Endothelial cell of umbilical vein (primary cell): ENCODE data around the gene VPS52. TPM values are rescaled to one million over a fixed set of nuclear protein-coding genes. Genes with fewer than 3 reads are reported as not detected.

Source experiments
- BruUV-seq: library from RNA; stranded (reverse); fragments of 400-500 nt; replicated peaks from 2 replicates; lab custom pipeline; 2021; lab: Mats Ljungman, UMichigan
- CTCF ChIA-PET: fragments of 300-600, 350-600 bp; sonication (Branson Sonifier 250); formaldehyde crosslinking; loops from one replicate; lab custom pipeline; 2021; ENCODE audit warnings: antibody characterized with exemption, inconsistent platforms; lab: Charles Lee
- POLR2A ChIA-PET: fragments of 300-600, 350-600 bp; sonication (Branson Sonifier 250); formaldehyde crosslinking; loops from one replicate; lab custom pipeline; 2021; ENCODE audit warnings: antibody characterized with exemption, inconsistent platforms; lab: Charles Lee
- DNase-seq: peaks from one replicate; pipeline ENCODE4 v3.0.0-alpha.2; 2011; ENCODE audit warnings: low read depth, low spot score
- FAIRE-seq: peaks from 2 replicates; lab custom pipeline; 2011; peaks lifted over from hg19 to GRCh38; lab: Jason Lieb, UNC
- H2AFZ ChIP-seq: 2 replicates; pipeline ENCODE4 v1.6.0; 2012; ENCODE audit warnings: low read depth, low read length, control low read depth, inconsistent platforms
- H3K27ac ChIP-seq: 2 replicates; pipeline ENCODE4 v1.5.1; 2011; ENCODE audit warnings: low read depth, mild to moderate bottlenecking, control low read depth, low read length, moderate library complexity; ENCODE audit not compliant: insufficient read depth
- H3K27me3 ChIP-seq, 2 experiments: 2 replicates each; pipeline versions ENCODE4 v1.6.0 to v1.6.1; 2011; ENCODE audit warnings: low read length in 2 of 2, mixed read lengths in 1 of 2; ENCODE audit not compliant: control insufficient read depth in 2 of 2, insufficient read depth in 2 of 2
- H3K36me3 ChIP-seq, 2 experiments: 2 replicates in 1 of 2; 3 replicates in 1 of 2; pipeline ENCODE4 v1.5.1; 2011; ENCODE audit warnings: low read length in 2 of 2, mild to moderate bottlenecking in 1 of 2, moderate library complexity in 1 of 2; ENCODE audit not compliant: control insufficient read depth in 2 of 2, insufficient read depth in 2 of 2; ENCODE audit errors: extremely low read depth in 1 of 2
- H3K4me1 ChIP-seq: 3 replicates; pipeline ENCODE4 v1.5.1; 2011; ENCODE audit warnings: mild to moderate bottlenecking, low read length; ENCODE audit not compliant: control insufficient read depth, insufficient read depth; ENCODE audit errors: extremely low read depth
- H3K4me2 ChIP-seq: 2 replicates; pipeline ENCODE4 v1.6.1; 2011; ENCODE audit warnings: low read length, control low read depth, mixed read lengths; ENCODE audit not compliant: insufficient read depth
- H3K4me3 ChIP-seq, 3 experiments: fragments of 200-600 bp in 1 of 3; sonication (generic), shearing (Covaris generic) in 1 of 3; replicated peaks in 1 of 3; 2 replicates each; pipeline ENCODE4 v1.5.1; 2011 to 2016; ENCODE audit warnings: control low read depth in 3 of 3, low read length in 3 of 3, mild to moderate bottlenecking in 2 of 3, inconsistent platforms in 1 of 3, low read depth in 1 of 3, moderate library complexity in 1 of 3; ENCODE audit not compliant: insufficient read depth in 1 of 3
- H3K79me2 ChIP-seq: 2 replicates; pipeline ENCODE4 v1.6.0; 2012; ENCODE audit warnings: low read length, inconsistent platforms; ENCODE audit not compliant: control insufficient read depth, insufficient read depth
- H3K9ac ChIP-seq: replicated peaks from 2 replicates; pipeline ENCODE3; 2011; ENCODE audit warnings: low read length, control low read depth; ENCODE audit not compliant: insufficient read depth; ENCODE audit errors: extremely low read depth
- H3K9me1 ChIP-seq: replicated peaks from 3 replicates; pipeline ENCODE4 v1.6.0; 2011; ENCODE audit warnings: mild to moderate bottlenecking, low read length; ENCODE audit not compliant: control insufficient read depth, insufficient read depth; ENCODE audit errors: extremely low read depth
- H3K9me3 ChIP-seq: replicated peaks from 2 replicates; pipeline ENCODE4 v1.5.1; 2012; ENCODE audit warnings: low read length, inconsistent platforms; ENCODE audit not compliant: control insufficient read depth, insufficient read depth
- H4K20me1 ChIP-seq: replicated peaks from 2 replicates; pipeline ENCODE3; 2011; ENCODE audit warnings: mild to moderate bottlenecking, low read length; ENCODE audit not compliant: control insufficient read depth, insufficient read depth; ENCODE audit errors: extremely low read depth
- EZH2 ChIP-seq: IDR thresholded peaks from 2 replicates; pipeline ENCODE4 v1.6.1; 2012; ENCODE audit warnings: borderline replicate concordance, low read depth, mild to moderate bottlenecking, moderate library complexity, low read length, inconsistent platforms; ENCODE audit not compliant: severe bottlenecking
- FOS ChIP-seq: IDR thresholded peaks from 2 replicates; pipeline ENCODE4 v1.6.1; 2011; ENCODE audit warnings: mild to moderate bottlenecking, low read length, moderate library complexity, borderline replicate concordance; ENCODE audit not compliant: insufficient read depth
- GATA2 ChIP-seq: IDR thresholded peaks from 2 replicates; pipeline ENCODE4 v1.7.0; 2011; ENCODE audit warnings: low read depth, mild to moderate bottlenecking, moderate library complexity, mixed read lengths, low read length; ENCODE audit not compliant: insufficient read length, insufficient read depth
- JUN ChIP-seq: IDR thresholded peaks from 2 replicates; pipeline ENCODE4 v1.6.1; 2011; ENCODE audit warnings: borderline replicate concordance, low read depth; ENCODE audit not compliant: insufficient read length, insufficient read depth
- MYC ChIP-seq: IDR thresholded peaks from one replicate; pipeline ENCODE4 v1.6.1; 2011; ENCODE audit warnings: mild to moderate bottlenecking, low read depth, low read length
- POLR2A ChIP-seq: IDR thresholded peaks from 2 replicates; pipeline ENCODE4 v1.6.1; 2012; ENCODE audit warnings: low read depth, mild to moderate bottlenecking, control low read depth, low read length
- POLR2AphosphoS5 ChIP-seq: IDR thresholded peaks from 2 replicates; pipeline ENCODE4 v1.6.1; 2012; ENCODE audit warnings: low read depth, mild to moderate bottlenecking, control low read depth, low read length, moderate library complexity; ENCODE audit not compliant: insufficient read depth
- dilution Hi-C: fragments of 300-500 bp; cut with MboI; formaldehyde crosslinking; loops from one replicate; pipeline ENCODE4 v1.15.0; 2019; ENCODE audit warnings: low sequenced_read_pairs; ENCODE audit not compliant: extremely low pct_ligation_motif_present
- intact Hi-C: fragments of 100-400 bp; cut with micrococcal nuclease; formaldehyde crosslinking; loops from one replicate; pipeline ENCODE4 v1.10.0; 2022
- polyA plus RNA-seq, 4 experiments: library from polyadenylated mRNA; depleted of rRNA in 3 of 4; stranded (reverse) in 3 of 4; unstranded in 1 of 4; fragments of >200 nt; gene quantifications; 2 replicates each; pipeline versions ENCODE4 v1.2.1 to v1.2.3, GENCODE V29; 2011 to 2012; ENCODE audit warnings: missing spikeins in 1 of 4
- total RNA-seq: library from RNA; stranded (reverse); gene quantifications from 2 replicates; pipeline ENCODE4 v1.2.3, GENCODE V29; 2021
- TF ChIP-seq, protein P1 (sequence below): IDR thresholded peaks from 2 replicates; pipeline ENCODE4 v1.6.1; 2011; ENCODE audit not compliant: insufficient read depth, insufficient read length
- TF ChIP-seq, protein P2 (sequence below), 2 donors: IDR thresholded peaks; 1 replicate in 1 of 2; 2 replicates in 1 of 2; pipeline ENCODE4 v1.5.1; 2011; ENCODE audit warnings: low read length in 2 of 2, mild to moderate bottlenecking in 2 of 2, moderate library complexity in 2 of 2, control low read depth in 1 of 2, inconsistent platforms in 1 of 2, low read depth in 1 of 2; ENCODE audit not compliant: insufficient read depth in 1 of 2; ENCODE audit errors: extremely low read depth in 1 of 2

The VPS52 gene
- total and polyA plus RNA-seq, 2 donors (not counting 3 experiments of a cell fraction or from before 2014, with no cell fraction given): 49.2 to 112 TPM

DNA sequence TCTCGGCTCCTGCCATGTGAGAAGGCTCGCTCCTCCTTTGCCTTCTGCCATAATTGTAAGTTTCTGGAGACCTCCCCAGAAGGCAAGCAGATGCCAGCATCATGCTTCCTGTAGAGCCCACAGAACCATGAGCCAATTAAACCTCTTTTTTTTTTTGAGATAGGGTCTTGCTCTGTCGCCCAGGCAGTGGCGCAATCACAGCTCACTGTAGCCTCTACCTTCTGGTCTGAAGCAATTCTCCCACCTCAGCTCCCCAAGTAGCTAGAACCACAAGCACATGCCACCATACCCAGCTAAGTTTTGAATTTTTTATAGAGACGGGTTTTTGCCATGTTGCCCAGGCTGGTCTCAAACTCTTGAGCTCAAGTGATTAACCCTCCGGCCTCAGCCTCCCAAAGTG is 34.8 kb downstream of the VPS52 start:
- POLR2A ChIA-PET: interaction anchor here (0.7 kb wide), 1 partner anchor 1507 kb away, joined by 7 read pairs; no protein-coding TSS in a partner anchor
- CTCF ChIA-PET: interaction anchor here (1.3 to 7.7 kb wide), 2 partner anchors 12 to 87 kb away, joined by 3 to 43 read pairs; no protein-coding TSS in a partner anchor
- no peak overlapping the region for H3K4me2 ChIP-seq
- H3K9me1 ChIP-seq: no peaks in the 10 kb centered on the region
- H2AFZ ChIP-seq: no peak overlapping the region
- peaks cover 16 to 24% of the 10 kb centered on the region in 2 experiments for H3K27me3 ChIP-seq
- no TSS peak for BruUV-seq
- DNase-seq (no peak), FAIRE-seq (no peak)
- H4K20me1 ChIP-seq: no peaks in the 10 kb centered on the region
- no peaks in the 10 kb centered on the region for H3K79me2 ChIP-seq
- dilution Hi-C loops (no loop called here), intact Hi-C loops (no loop called here)
- no peaks in the 10 kb centered on the region for H3K9me3 ChIP-seq
- H3K9ac ChIP-seq: no peak overlapping the region
- no peak overlapping the region for H3K27ac ChIP-seq
- no peak overlapping the region for H3K4me3 ChIP-seq
- no peaks in the 10 kb centered on the region for H3K4me1 ChIP-seq
- H3K36me3 ChIP-seq: no peaks in the 10 kb centered on the region
- no peak for TF ChIP-seq GATA2
- no peak for TF ChIP-seq FOS
- TF ChIP-seq MYC: no peak
- TF ChIP-seq, protein P1, sequence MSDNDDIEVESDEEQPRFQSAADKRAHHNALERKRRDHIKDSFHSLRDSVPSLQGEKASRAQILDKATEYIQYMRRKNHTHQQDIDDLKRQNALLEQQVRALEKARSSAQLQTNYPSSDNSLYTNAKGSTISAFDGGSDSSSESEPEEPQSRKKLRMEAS: no peak

DNA sequence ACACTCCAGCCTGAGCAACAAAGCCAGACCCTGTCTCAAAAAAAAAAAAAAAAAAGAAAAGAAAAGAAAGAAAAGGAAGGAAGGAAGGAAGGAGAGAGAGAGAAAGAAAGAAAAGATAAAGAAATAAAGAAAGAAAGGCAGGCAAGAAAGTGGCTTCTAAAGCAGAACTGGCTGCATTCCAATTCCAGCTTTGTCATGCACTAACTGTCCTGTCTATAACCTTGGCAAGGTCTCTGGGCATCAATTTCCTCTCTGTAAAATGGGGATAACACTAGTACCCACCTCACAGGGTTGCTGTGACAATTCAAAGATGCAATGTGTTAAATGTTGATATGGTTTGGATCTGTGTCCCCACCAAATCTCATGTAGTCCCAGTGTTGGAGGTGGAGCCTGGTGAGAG is 35.3 kb downstream of the VPS52 start:
- Histone ChIP-seq H3K36me3 (no peaks in the 10 kb centered on the region), H2AFZ (no peak overlapping the region), H3K9me1 (no peaks in the 10 kb centered on the region), H3K4me1 (no peaks in the 10 kb centered on the region), H3K9me3 (no peaks in the 10 kb centered on the region), H3K4me3 (no peak overlapping the region), H3K27ac (no peak overlapping the region), H3K79me2 (no peaks in the 10 kb centered on the region), H3K4me2 (no peak overlapping the region), H4K20me1 (no peaks in the 10 kb centered on the region), H3K27me3 (peaks cover 18 to 27% of the 10 kb centered on the region in 2 experiments), H3K9ac (no peak overlapping the region)
- FAIRE-seq (no peak), DNase-seq (no peak)
- dilution Hi-C loops: no loop called here
- CTCF ChIA-PET: interaction anchor here (1.1 to 7.7 kb wide), 6 partner anchors 9 to 252 kb away, joined by 3 to 43 read pairs (median 4); no protein-coding TSS in a partner anchor
- intact Hi-C loops: no loop called here
- no TSS peak for BruUV-seq
- POLR2A ChIA-PET: interaction anchor here (0.7 kb wide), 1 partner anchor 1507 kb away, joined by 7 read pairs; no protein-coding TSS in a partner anchor
- TF ChIP-seq POLR2AphosphoS5 (no peak), JUN (no peak), POLR2A (no peak), FOS (no peak), MYC (no peak), EZH2 (no peak), GATA2 (no peak)
- TF ChIP-seq, protein P2, sequence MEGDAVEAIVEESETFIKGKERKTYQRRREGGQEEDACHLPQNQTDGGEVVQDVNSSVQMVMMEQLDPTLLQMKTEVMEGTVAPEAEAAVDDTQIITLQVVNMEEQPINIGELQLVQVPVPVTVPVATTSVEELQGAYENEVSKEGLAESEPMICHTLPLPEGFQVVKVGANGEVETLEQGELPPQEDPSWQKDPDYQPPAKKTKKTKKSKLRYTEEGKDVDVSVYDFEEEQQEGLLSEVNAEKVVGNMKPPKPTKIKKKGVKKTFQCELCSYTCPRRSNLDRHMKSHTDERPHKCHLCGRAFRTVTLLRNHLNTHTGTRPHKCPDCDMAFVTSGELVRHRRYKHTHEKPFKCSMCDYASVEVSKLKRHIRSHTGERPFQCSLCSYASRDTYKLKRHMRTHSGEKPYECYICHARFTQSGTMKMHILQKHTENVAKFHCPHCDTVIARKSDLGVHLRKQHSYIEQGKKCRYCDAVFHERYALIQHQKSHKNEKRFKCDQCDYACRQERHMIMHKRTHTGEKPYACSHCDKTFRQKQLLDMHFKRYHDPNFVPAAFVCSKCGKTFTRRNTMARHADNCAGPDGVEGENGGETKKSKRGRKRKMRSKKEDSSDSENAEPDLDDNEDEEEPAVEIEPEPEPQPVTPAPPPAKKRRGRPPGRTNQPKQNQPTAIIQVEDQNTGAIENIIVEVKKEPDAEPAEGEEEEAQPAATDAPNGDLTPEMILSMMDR (IDR thresholded peaks at IDR 0.05; ENCODE audit: extremely low read depth in 1 of 2, insufficient read depth in 1 of 2, low read depth in 1 of 2, low read length in 2 of 2): no peak
- TF ChIP-seq, protein P1: no peak
